Ascending aorta (tissue), 2 donors: ENCODE results near the gene DCST1. TPM values are rescaled to one million over a fixed set of nuclear protein-coding genes. Genes with fewer than 3 reads are reported as not detected.

ENCODE experiments used
- DNase-seq, 2 donors: peaks; one replicate each; pipeline ENCODE4 v3.0.0-alpha.2; 2019; ENCODE audit warnings: low spot score in 2 of 2
- H3K27ac ChIP-seq, 2 donors: fragments of 200-600 bp; sonication (generic); one replicate each; pipeline ENCODE4 v1.5.1; 2016 to 2017; ENCODE audit warnings: mild to moderate bottlenecking in 1 of 2
- H3K27me3 ChIP-seq: fragments of 200-600 bp; sonication (generic); one replicate; pipeline ENCODE4 v1.5.1; 2017
- H3K36me3 ChIP-seq, 2 donors: fragments of 200-600 bp; sonication (generic); one replicate each; pipeline ENCODE4 v1.5.1; 2016
- H3K4me1 ChIP-seq, 2 donors: fragments of 200-600 bp; sonication (generic); one replicate each; pipeline ENCODE4 v1.5.1; 2016 to 2017; ENCODE audit warnings: mild to moderate bottlenecking in 1 of 2
- H3K4me3 ChIP-seq, 2 donors: fragments of 200-600 bp; sonication (generic); one replicate each; pipeline ENCODE4 v1.5.1; 2016 to 2017; ENCODE audit warnings: mild to moderate bottlenecking in 1 of 2
- H3K9me3 ChIP-seq, 2 donors: fragments of 200-600 bp; sonication (generic); one replicate each; pipeline ENCODE4 v1.5.1; 2016
- intact Hi-C: fragments of 100-400 bp; cut with DNase I; formaldehyde crosslinking; loops from one replicate; pipeline ENCODE4 v1.15.1; 2023
- total RNA-seq: library from RNA; depleted of rRNA; stranded (reverse); fragments of >200 nt; gene quantifications from one replicate; pipeline ENCODE4 v1.1.0, GENCODE V29; 2016
- TF ChIP-seq, protein P1 (sequence below), 3 experiments: fragments of 200-600 bp in 2 of 3; fragments of 450-650 bp in 1 of 3; sonication (generic) in 2 of 3; IDR thresholded peaks; one replicate each; pipeline ENCODE4 v1.5.1; 2016 to 2019; ENCODE audit warnings: antibody characterized with exemption in 3 of 3, mild to moderate bottlenecking in 1 of 3, moderate library complexity in 1 of 3

The DCST1 gene
- total RNA-seq, 1 donor from 2014 or later, result not detected

GRCh38 chr1:155091071-155092051 lies 57.7 kb downstream of the DCST1 start:
- no peaks in the 10 kb centered on the region for H3K27me3 ChIP-seq
- peaks cover 0 to 6% of the 10 kb centered on the region in 2 donors for H3K4me1 ChIP-seq
- H3K9me3 ChIP-seq, result no peaks in the 10 kb centered on the region
- TF ChIP-seq, protein P1, sequence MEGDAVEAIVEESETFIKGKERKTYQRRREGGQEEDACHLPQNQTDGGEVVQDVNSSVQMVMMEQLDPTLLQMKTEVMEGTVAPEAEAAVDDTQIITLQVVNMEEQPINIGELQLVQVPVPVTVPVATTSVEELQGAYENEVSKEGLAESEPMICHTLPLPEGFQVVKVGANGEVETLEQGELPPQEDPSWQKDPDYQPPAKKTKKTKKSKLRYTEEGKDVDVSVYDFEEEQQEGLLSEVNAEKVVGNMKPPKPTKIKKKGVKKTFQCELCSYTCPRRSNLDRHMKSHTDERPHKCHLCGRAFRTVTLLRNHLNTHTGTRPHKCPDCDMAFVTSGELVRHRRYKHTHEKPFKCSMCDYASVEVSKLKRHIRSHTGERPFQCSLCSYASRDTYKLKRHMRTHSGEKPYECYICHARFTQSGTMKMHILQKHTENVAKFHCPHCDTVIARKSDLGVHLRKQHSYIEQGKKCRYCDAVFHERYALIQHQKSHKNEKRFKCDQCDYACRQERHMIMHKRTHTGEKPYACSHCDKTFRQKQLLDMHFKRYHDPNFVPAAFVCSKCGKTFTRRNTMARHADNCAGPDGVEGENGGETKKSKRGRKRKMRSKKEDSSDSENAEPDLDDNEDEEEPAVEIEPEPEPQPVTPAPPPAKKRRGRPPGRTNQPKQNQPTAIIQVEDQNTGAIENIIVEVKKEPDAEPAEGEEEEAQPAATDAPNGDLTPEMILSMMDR (IDR thresholded peaks at IDR 0.05), result peak; percentile 93 to 99 (median 98)
- H3K27ac ChIP-seq, result no peak overlapping the region
- H3K36me3 ChIP-seq, result no peaks in the 10 kb centered on the region
- intact Hi-C loops, result loop anchor here (1.0 to 2.0 kb wide), 3 partner anchors 35 to 77 kb away; partner anchors contain the start of genes DPM3 and EFNA1
- peak in 1 of 2 donors; percentile 86 for DNase-seq
- H3K4me3 ChIP-seq, result no peak overlapping the region

DNA sequence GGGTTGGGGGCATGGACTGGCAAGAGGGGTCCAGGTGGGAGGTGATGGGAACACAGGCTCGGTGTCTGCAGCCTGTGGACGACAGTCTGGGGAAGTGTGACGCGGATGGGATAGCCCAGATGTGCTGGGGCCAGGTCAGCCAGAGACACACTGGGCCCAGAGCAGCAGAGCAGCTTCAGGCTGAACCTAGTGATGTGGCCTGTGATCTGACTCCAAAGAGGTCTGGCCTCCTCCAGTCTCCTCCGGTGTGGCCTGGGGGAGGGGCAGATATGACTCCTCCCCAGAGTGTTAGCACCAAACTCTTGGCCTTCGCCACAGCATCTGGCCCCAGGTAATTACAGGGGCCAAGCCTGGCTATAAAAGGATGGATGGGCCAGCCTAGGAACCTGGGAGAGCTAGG lies 58.5 kb downstream of the DCST1 start:
- Histone ChIP-seq H3K9me3 (no peaks in the 10 kb centered on the region), H3K27ac (no peak overlapping the region), H3K27me3 (no peaks in the 10 kb centered on the region), H3K4me3 (no peak overlapping the region), H3K4me1 (peaks cover 0 to 6% of the 10 kb centered on the region in 2 donors), H3K36me3 (no peaks in the 10 kb centered on the region)
- intact Hi-C loops, result no loop called here
- DNase-seq, result no peak
- TF ChIP-seq, protein P1 (IDR thresholded peaks at IDR 0.05), result no peak

DNA sequence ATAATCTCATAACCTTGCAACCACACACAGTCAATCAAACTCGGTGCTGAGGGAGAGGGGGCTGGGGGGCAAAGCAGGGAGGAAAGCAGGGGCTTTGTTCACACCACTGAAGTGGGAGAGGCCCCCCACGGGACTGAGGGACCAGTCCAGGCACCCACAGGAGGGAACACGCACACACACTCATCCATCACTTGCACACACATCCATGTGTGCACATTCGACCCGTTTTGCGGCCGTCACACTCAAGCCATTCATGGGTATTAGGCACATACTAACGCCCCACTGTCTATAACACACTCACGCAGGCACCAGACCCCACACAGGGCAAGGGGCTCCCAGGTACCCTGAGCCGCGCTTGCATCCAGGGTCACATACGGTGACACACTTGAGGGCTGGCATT lies 59.0 kb downstream of the DCST1 start:
- DNase-seq, result no peak
- no peaks in the 10 kb centered on the region for H3K27me3 ChIP-seq
- intact Hi-C loops, result no loop called here
- no peaks in the 10 kb centered on the region for H3K36me3 ChIP-seq
- no peak overlapping the region for H3K4me3 ChIP-seq
- H3K4me1 ChIP-seq, result peaks cover 0 to 6% of the 10 kb centered on the region in 2 donors
- no peak overlapping the region for H3K27ac ChIP-seq
- TF ChIP-seq, protein P1 (IDR thresholded peaks at IDR 0.05), result no peak
- H3K9me3 ChIP-seq, result no peaks in the 10 kb centered on the region

GRCh38 chr1:155093911-155094621 lies 60.4 kb downstream of the DCST1 start:
- no peaks in the 10 kb centered on the region for H3K27me3 ChIP-seq
- H3K36me3 ChIP-seq, result no peaks in the 10 kb centered on the region
- TF ChIP-seq, protein P1 (IDR thresholded peaks at IDR 0.05), result peak in 2 of 3 experiments; percentile 32 to 53
- H3K27ac ChIP-seq, result peak overlapping the region; percentile 35 to 51
- DNase-seq, result no peak
- intact Hi-C loops, result no loop called here
- peaks cover 0 to 6% of the 10 kb centered on the region in 2 donors for H3K4me1 ChIP-seq
- no peaks in the 10 kb centered on the region for H3K9me3 ChIP-seq
- peak overlapping the region in 1 of 2 donors; percentile 19 for H3K4me3 ChIP-seq

DNA sequence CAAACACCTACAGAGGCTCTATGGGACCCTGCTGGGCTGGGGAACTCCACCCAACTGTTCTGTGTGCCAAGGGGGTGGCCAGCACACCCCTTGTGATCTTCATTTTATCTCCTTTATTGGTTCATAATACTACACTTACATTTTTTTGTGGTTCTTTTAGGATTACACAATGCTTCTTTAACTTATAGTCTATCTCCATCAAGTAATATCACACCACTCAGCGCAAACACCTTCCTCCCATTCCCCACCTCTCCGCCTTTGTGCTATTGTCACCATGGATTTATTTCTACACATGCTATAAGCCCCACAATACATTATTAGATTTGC lies 61.0 kb downstream of the DCST1 start:
- intact Hi-C loops, result no loop called here
- no peak for DNase-seq
- H3K4me3 ChIP-seq, result no peak overlapping the region
- H3K27me3 ChIP-seq, result no peaks in the 10 kb centered on the region
- H3K9me3 ChIP-seq, result no peaks in the 10 kb centered on the region
- H3K27ac ChIP-seq, result peak overlapping the region; percentile 35 to 51
- TF ChIP-seq, protein P1 (IDR thresholded peaks at IDR 0.05), result no peak
- H3K4me1 ChIP-seq, result peaks cover 0 to 6% of the 10 kb centered on the region in 2 donors
- H3K36me3 ChIP-seq, result no peaks in the 10 kb centered on the region
